Measurements from ENCODE around the gene RTF2.

The RTF2 gene

GRCh38 chr20:56439771-56440291 lies 28.6 kb upstream of the RTF2 start:
- DNase-seq = no peak

DNA sequence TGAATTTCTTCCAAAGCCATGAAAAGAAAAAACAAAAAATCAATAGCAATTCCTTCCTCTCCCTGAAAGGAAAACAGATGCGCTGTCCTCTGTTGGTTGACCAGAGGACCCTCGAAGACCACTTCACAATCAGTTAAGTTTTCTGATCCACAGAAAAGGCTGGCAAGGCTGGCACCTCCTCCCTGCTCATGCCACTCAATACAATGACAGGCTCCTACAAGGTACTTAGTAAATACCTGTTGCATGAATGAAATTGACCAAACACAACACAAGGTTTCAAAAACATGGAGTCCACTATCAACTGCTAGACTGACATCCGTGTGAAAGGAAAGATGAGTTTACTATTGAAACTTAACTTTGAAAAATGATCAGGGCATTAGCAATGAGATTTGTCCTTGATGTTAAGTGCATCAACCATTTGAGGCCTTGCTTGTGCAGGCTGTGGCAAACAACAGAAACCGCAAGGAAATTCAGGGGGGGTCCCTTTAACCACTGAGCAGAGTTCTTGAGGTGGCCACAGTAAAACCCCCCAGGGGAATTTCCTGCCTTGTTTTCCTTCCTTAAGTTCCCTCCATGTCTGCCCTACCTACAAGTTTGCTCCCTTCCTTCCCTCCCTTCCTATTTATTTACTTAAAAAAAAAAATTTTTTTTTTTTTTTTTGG lies 27.9 kb upstream of the RTF2 start:
- DNase-seq = no peak

GRCh38 chr20:56442389-56443365 lies 25.8 kb upstream of the RTF2 start:
- DNase-seq = no peak

DNA sequence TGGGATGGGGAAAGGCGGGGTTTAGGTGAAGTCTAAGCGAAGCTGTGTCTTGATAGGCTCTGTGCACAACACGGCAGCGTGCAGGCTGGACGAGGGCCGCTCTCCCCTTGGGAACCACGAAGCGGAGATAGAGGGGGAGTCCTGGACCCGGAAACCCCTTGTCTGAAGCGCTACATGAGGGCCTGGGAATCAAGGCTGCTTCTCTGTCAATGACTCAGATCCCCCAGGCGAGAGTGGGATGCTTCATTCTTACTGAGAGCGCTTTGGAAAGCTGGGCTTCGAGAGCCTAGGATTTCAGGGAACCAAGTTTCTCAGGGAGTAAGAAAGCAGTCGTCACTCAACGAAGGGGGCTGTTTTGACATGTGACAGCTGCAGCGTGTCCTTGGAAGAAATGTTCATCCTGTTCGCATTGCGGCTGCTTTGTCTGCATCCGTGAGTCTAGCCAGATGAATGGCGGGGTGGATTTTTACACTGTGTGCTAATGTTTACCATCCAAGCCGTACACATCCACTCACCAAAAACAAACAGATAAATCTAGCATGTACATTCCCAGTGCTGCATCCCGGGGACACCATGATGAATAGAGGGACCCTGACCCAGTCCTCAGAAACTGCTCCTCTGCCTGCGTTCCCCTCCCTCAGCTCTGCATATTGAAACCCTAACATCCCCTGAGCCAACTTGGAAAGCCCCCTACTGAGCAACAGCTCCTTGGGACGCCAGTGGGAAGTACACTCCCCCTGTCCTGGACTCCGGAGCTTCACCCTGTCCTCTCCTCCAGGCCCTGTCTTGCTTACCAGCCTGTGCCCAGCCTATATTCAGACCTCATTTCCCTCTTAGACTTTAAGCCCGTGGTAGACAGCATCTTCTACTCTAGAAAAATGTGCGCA lies 24.5 kb upstream of the RTF2 start:
- no peak for DNase-seq

DNA sequence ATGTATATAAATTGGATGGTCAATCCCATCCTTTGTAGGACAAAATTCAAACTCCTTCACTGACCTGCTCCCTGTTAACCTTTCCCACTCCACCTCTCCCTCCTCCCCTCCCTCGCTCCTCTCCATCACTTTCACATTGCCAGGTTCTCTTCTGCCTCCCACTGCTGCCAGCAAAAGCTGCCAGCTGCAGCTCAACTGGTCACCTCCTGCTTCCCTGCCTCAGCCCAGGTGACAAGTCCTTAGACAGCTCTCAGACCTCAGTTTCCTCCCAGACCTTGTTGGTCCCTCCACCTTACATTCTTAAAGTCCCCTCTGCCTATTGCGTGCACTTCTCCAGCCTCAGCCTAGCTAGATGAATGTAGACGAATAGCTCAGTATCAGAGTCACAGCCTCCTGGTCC lies 23.3 kb upstream of the RTF2 start:
- no peak for DNase-seq

GRCh38 chr20:56445540-56445939 lies 22.9 kb upstream of the RTF2 start:
- no peak for DNase-seq

DNA sequence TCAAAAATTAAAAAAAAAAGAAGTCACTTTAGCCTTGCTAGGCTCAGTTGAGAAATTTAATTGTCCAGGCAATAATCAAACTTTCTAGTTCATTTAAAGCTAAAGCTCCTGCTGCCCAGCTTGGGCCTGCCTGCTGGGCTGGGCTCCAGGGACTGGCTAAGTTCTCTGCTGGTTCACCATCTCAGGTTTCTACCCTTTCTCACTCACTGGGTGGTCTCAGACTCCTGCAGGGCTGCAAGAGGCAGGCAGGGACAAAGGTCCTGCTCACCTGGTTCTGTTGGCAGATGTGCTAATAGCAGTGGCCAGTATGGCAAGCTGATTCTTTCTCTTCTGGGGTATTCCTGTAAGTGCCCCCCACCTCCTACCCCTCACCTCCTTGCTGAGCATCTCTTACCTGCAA lies 21.2 kb upstream of the RTF2 start:
- DNase-seq = no peak

DNA sequence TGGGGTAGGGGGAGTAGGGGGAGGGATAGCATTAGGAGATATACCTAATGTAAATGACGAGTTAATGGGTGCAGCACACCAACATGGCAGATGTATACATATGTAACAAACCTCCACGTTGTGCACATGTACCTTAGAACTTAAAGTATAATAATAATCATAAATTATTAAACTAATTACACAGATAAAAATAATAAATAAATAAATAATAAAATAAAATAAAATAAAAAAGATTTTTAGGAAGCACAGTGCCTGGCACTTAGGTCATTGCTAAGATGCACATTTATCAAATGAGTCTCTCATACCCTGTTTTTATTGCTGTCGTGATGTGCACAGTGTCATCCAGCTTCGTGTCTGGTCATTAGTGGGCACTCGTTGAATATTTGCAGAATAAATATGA lies 19.0 kb upstream of the RTF2 start:
- no peak for DNase-seq

DNA sequence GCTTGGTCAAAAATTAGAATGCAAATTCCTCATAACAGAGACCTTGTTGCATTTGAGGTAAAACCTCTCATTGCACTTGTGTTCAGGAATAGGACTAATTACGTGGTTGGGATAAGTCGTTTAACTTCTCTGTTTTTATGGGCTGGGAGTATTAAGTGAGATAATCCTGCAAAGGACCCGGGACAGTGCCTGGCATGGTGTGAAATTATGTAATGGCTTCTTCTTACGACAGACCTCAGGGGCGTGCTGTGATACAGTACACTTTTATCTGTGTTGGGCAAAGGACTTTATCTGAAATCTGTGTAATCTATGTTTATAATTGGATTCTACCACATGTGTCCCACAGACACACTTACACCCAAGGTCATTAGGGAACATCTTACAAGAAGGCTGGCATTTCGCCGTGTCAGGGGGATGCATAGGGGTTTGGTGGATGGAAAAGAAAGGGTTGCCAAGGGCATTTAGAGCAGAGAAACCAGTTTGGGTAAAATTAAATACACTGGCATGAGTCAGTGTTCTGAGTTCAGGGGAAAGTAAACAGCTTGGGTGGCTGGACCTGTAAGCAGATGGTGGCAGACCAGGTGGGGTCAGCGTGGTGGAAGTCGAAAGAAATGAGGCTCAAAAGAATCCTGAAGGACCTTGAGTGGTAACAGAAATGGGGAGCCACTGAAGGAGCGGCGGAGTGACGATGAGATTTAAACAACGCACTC lies 17.2 kb upstream of the RTF2 start:
- DNase-seq = no peak

DNA sequence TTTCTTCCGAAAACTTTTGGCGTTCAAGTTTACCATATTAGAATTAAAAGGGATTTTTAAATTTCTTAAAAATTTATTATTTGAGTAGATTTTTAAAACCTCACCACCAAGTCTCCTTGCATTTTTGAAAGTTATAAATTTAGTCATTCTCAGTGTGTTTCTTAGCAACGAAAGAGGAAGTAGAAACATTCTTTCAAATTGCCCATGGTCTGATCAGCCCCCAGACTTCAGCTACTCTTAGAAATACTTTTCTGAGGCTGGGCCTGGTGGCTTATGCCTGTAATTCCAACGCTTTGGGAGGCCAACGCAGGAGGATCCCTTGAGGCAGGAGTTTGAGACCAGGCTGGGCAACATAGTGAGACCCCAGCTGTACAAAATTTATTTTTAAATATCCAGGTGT lies 15.1 kb upstream of the RTF2 start:
- DNase-seq = no peak

GRCh38 chr20:56454754-56455153 lies 13.7 kb upstream of the RTF2 start:
- DNase-seq = no peak

GRCh38 chr20:56458206-56458821 lies 10.1 kb upstream of the RTF2 start:
- DNase-seq = no peak

- DNase-seq = no peak
Measured at GRCh38 chr20:56460459-56460858, 8.0 kb upstream of the RTF2 start.

GRCh38 chr20:56461576-56461975 lies 6.9 kb upstream of the RTF2 start:
- no peak for DNase-seq

DNA sequence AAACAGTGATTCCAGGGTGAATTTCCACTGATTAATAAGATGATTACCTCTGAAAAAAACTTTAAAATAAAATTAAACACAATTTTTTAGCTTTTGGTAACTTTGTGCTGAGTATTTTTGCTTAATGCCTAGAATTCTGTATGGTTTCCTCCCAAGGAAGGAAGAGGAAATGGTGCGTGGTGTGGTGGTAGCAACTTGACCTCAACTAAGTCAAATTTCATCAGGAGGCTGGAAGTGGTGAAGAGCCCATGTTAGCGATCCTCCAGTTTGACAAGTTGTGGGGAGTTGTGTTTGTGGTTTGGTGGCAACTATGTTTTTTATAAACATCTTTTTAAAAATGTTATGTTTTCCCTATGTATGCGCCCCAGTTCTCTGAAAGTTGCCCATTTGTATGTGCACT lies 5.0 kb upstream of the RTF2 start:
- DNase-seq = no peak

DNA sequence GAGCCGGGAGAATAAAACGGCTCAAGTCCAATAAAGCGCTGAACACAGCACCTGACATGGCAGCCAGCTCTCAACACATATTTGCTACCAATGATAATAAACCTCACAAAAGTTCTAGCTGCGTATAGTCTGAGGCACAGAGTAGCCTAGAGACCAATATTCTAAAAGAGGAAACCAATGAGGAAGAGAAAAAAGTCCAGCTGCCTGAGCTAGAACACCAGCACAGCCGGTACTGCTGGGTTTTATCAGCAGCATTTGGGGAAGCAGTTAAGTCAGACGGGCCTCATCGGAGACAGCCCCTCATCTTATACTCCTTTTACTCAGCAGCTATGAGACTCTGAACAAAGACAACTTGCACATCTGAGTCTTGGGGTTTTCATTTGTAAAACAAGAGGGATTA lies 2.4 kb upstream of the RTF2 start:
- DNase-seq = no peak

DNA sequence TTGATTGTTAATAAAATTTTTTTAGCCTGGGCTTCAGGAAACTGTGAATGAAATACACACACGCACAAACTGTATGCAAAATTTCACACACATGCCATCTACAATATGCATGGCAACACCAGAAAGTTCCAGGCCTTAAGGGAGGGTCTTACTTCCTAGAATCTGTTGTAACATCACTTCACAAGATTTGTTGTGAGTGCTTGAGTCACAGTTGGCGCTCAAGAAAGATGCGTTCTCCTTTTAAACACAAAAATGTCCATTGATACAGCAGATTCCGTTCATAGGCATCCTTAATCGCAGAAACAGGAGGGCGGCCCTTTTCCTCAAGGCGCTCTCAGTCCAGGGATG lies 485 bp upstream of the RTF2 start:
- DNase-seq = no peak

DNA sequence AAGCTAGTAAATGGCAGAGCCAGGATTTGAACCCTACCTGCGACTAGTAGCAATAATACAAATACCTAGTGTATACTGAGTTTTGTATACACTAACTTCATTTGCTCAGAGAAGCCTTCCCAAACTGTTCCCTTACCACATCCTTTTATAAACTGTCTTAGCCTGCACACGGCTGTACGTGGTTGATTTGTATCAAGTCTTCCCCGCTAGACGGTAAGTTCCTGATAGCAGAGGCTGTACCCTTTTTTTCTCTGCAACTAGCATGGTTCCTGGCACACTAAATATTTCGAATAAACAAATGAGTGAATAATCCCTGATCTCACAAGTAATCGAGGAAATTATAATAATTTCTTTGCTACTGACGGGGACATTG lies 636 bp downstream of the RTF2 start:
- DNase-seq = no peak

DNA sequence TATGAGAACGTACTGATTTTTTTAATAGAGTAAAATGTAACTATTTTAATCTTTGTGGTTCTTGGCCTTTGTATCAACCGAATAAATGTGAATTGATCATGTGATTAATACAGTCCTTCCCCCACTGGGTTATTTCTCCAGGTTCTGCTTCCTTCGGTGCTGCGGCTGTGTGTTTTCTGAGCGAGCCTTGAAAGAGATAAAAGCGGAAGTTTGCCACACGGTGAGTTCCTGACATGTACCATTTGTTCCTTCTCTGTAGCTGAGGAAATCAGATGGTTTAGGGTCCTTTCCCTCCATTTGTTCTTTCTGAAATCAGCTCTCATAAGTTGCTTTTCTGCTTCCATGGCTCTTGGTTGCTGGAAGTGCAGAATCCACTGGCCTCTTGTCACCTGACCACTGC lies 15.5 kb downstream of the RTF2 start:
- DNase-seq = no peak

DNA sequence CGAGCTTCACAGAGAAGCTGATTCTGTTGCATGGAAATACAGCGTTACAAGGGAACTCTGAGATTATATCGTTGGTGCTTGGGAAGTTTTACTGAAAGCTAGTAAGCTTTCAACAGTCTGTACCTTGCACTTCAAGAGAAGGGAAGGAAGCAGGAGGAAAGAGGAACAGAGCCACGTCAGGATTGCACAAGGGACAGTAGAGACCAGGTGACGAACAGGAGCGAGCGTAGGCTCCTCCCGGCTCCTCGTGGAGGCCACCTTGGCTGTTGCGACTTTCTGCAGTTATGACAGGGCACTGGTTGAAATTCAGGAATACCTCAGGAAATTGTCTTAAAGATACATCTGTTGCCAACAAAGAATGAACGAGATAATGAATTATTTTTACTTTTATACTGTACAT lies 18.8 kb downstream of the RTF2 start:
- DNase-seq = no peak

- DNase-seq = no peak
Measured at GRCh38 chr20:56488566-56488965, 20.1 kb downstream of the RTF2 start.

DNA sequence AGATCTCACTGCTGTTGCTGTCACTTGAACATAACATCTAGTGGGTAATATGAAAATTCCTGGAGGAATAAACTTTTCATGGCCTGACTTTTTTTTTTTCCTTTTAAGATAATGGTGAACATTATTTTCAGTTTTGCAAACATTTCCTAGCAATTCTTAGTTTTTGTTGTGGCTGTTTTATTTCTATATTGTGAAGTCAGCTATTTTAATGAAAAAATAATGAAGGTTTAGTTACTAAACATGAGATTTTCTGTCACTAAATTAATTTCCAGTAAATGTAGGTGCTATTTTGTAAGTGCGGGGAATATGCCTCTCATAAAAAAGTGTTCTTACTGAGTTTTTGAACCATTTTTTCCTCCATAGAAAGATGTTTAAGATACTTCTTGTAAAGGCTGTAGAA lies 32.7 kb downstream of the RTF2 start:
- no peak for DNase-seq
